NCI-H446 (cell line): ENCODE results near the gene SEC61A2.
A peak's percentile ranks its signal among the peaks of the same experiment; 100 is the strongest.
"Not testable (repeated sequence)": the region's sequence is repeated elsewhere in the genome, so short reads cannot be mapped to it uniquely, and the experiment has no call there.

Source experiments
- DNase-seq, 2 experiments: peaks; one replicate each; lab custom pipeline; 2025; lab: John Stamatoyannopoulos, UW

Gene SEC61A2

GRCh38 chr10:12160664-12161063, 31.2 kb downstream of the SEC61A2 start:
- DNase-seq: no peak

- DNase-seq: no peak
Observed at GRCh38 chr10:12162927-12163326, 33.5 kb downstream of the SEC61A2 start.

- DNase-seq: no peak
Observed at GRCh38 chr10:12164085-12164484, 34.6 kb downstream of the SEC61A2 start.

GRCh38 chr10:12165036-12165435, 35.6 kb downstream of the SEC61A2 start:
- DNase-seq: no peak

GRCh38 chr10:12165999-12166775, 36.7 kb downstream of the SEC61A2 start:
- no peak for DNase-seq

- DNase-seq: not testable (repeated sequence)
Observed at GRCh38 chr10:12171512-12171911, 42.0 kb downstream of the SEC61A2 start.

- no peak for DNase-seq
Observed at GRCh38 chr10:12177642-12178041, 48.2 kb downstream of the SEC61A2 start.

GRCh38 chr10:12179606-12180170, 50.2 kb downstream of the SEC61A2 start:
- no peak for DNase-seq

- no peak for DNase-seq
Observed at GRCh38 chr10:12180221-12180974, 50.9 kb downstream of the SEC61A2 start.

- no peak for DNase-seq
Observed at GRCh38 chr10:12181065-12181775, 51.7 kb downstream of the SEC61A2 start.

GRCh38 chr10:12184165-12184564, 54.7 kb downstream of the SEC61A2 start:
- no peak for DNase-seq

- no peak for DNase-seq
Observed at GRCh38 chr10:12186323-12186722, 56.8 kb downstream of the SEC61A2 start.

GRCh38 chr10:12187321-12187905, 57.9 kb downstream of the SEC61A2 start:
- DNase-seq: no peak

- no peak for DNase-seq
Observed at GRCh38 chr10:12188656-12189055, 59.2 kb downstream of the SEC61A2 start.

GRCh38 chr10:12189426-12189825, 59.9 kb downstream of the SEC61A2 start:
- no peak for DNase-seq

- DNase-seq: peak in 1 of 2 experiments; percentile 12
Observed at GRCh38 chr10:12191715-12192114, 62.2 kb downstream of the SEC61A2 start.

- no peak for DNase-seq
Observed at GRCh38 chr10:12193193-12193592, 63.7 kb downstream of the SEC61A2 start.

- DNase-seq: peak in 1 of 2 experiments; percentile 9
Observed at GRCh38 chr10:12194752-12195271, 65.3 kb downstream of the SEC61A2 start.

- no peak for DNase-seq
Observed at GRCh38 chr10:12195281-12195602, 65.8 kb downstream of the SEC61A2 start.

- DNase-seq: peak; percentile 83 to 97
Observed at GRCh38 chr10:12195603-12196506, 66.4 kb downstream of the SEC61A2 start, which contains the start of the genes CDC123 and NUDT5. Gene CDC123, plus strand, starts transcription at chr10:12196188. Its CDS starts 58 bp downstream, at chr10:12196246. Gene NUDT5, minus strand, starts transcription at chr10:12195891. Its CDS starts 9,600 bp downstream, at chr10:12186291.
